Fibroblast of lung (primary cell): ENCODE results near the gene VPS13D. TPM values are rescaled to one million over a fixed set of nuclear protein-coding genes. Genes with fewer than 3 reads are reported as not detected.

Experiments used
- DNase-seq, 2 donors: peaks; one replicate each; pipeline versions ENCODE4 v3.0.0 to v3.0.0-alpha.2; 2010; ENCODE audit warnings: low read depth in 2 of 2
- H2AFZ ChIP-seq: 2 replicates; pipeline ENCODE4 v1.5.1; 2012; ENCODE audit warnings: low read length, control low read depth, inconsistent platforms
- H3K27ac ChIP-seq: 2 replicates; pipeline ENCODE4 v1.5.1; 2011; ENCODE audit warnings: low read length, control low read depth; ENCODE audit not compliant: insufficient read depth
- H3K27me3 ChIP-seq: 2 replicates; pipeline ENCODE4 v1.5.1; 2011; ENCODE audit warnings: mild to moderate bottlenecking, low read length; ENCODE audit not compliant: control insufficient read depth, insufficient read depth
- H3K36me3 ChIP-seq: 2 replicates; pipeline ENCODE4 v1.5.1; 2011; ENCODE audit warnings: low read length; ENCODE audit not compliant: control insufficient read depth, insufficient read depth
- H3K4me1 ChIP-seq: 2 replicates; pipeline ENCODE4 v1.5.1; 2011; ENCODE audit warnings: low read length; ENCODE audit not compliant: control insufficient read depth, insufficient read depth; ENCODE audit errors: extremely low read depth
- H3K4me2 ChIP-seq: 2 replicates; pipeline ENCODE4 v1.5.1; 2011; ENCODE audit warnings: low read length, control low read depth; ENCODE audit not compliant: insufficient read depth; ENCODE audit errors: extremely low read depth
- H3K4me3 ChIP-seq, 4 experiments: fragments of 200-600 bp in 1 of 4; sonication (generic) in 1 of 4; replicated peaks in 1 of 4; 2 replicates each; pipeline ENCODE4 v1.5.1; 2011 to 2016; ENCODE audit warnings: low read length in 4 of 4, low read depth in 3 of 4, mild to moderate bottlenecking in 3 of 4, control low read depth in 2 of 4, inconsistent platforms in 1 of 4, mixed read lengths in 1 of 4; ENCODE audit not compliant: insufficient read depth in 1 of 4; ENCODE audit errors: control extremely low read depth in 1 of 4
- H3K79me2 ChIP-seq: 2 replicates; pipeline ENCODE4 v1.5.1; 2012; ENCODE audit warnings: mild to moderate bottlenecking, low read length, inconsistent platforms; ENCODE audit not compliant: control insufficient read depth, insufficient read depth
- H3K9ac ChIP-seq: 2 replicates; pipeline ENCODE4 v1.5.1; 2011; ENCODE audit warnings: mild to moderate bottlenecking, low read length, control low read depth; ENCODE audit not compliant: insufficient read depth
- H3K9me3 ChIP-seq: 2 replicates; pipeline ENCODE4 v1.5.1; 2012; ENCODE audit warnings: low read depth, low read length; ENCODE audit not compliant: control insufficient read depth, insufficient read depth
- H4K20me1 ChIP-seq: 2 replicates; pipeline ENCODE4 v1.5.1; 2011; ENCODE audit warnings: low read length; ENCODE audit not compliant: control insufficient read depth, insufficient read depth; ENCODE audit errors: extremely low read depth
- CTCF ChIP-seq, 2 donors: IDR thresholded peaks in 1 of 2; conservative IDR thresholded peaks in 1 of 2; 1 replicate in 1 of 2; 2 replicates in 1 of 2; pipeline ENCODE4 v1.5.1; 2011 to 2012; ENCODE audit warnings: low read length in 2 of 2, control low read depth in 1 of 2, inconsistent platforms in 1 of 2, low read depth in 1 of 2, mild to moderate bottlenecking in 1 of 2
- EZH2 ChIP-seq: IDR thresholded peaks from 2 replicates; pipeline ENCODE4 v1.5.1; 2012; ENCODE audit warnings: low read length, control low read depth, mild to moderate bottlenecking; ENCODE audit errors: missing control alignments
- polyA plus RNA-seq, 2 donors: library from polyadenylated mRNA; depleted of rRNA in 1 of 2; stranded (reverse) in 1 of 2; unstranded in 1 of 2; fragments of >200 nt; gene quantifications; 2 replicates each; pipeline ENCODE4 v1.2.1, GENCODE V29; 2011 to 2012; ENCODE audit warnings: missing spikeins in 1 of 2
- total RNA-seq: library from RNA; depleted of rRNA; stranded (reverse); fragments of >200 nt; gene quantifications from 2 replicates; pipeline ENCODE4 v1.2.1, GENCODE V29; 2014

Gene VPS13D
- total and polyA plus RNA-seq, 2 donors (not counting 1 experiment from before 2014, with no cell fraction given), result 14.6 to 40.0 TPM

GRCh38 chr1:12287869-12288268 is 58.0 kb downstream of the VPS13D start:
- Histone ChIP-seq H3K4me1 (no peaks in the 10 kb centered on the region), H3K4me3 (no peak overlapping the region), H3K9me3 (no peaks in the 10 kb centered on the region), H3K27me3 (no peaks in the 10 kb centered on the region), H4K20me1 (no peaks in the 10 kb centered on the region), H3K36me3 (peaks cover 14% of the 10 kb centered on the region), H3K27ac (no peak overlapping the region), H2AFZ (no peak overlapping the region), H3K9ac (no peak overlapping the region), H3K4me2 (no peak overlapping the region), H3K79me2 (no peaks in the 10 kb centered on the region)
- TF ChIP-seq CTCF (conservative IDR thresholded peaks at IDR 0.05 in 1 of 2, IDR thresholded peaks at IDR 0.05 in 1 of 2; ENCODE audit: low read depth in 1 of 2, low read length in 2 of 2) (no peak), EZH2 (no peak)
- DNase-seq, result no peak

GRCh38 chr1:12290828-12291227 is 61.0 kb downstream of the VPS13D start:
- no peaks in the 10 kb centered on the region for H3K9me3 ChIP-seq
- no peaks in the 10 kb centered on the region for H4K20me1 ChIP-seq
- H3K27me3 ChIP-seq, result no peaks in the 10 kb centered on the region
- H3K36me3 ChIP-seq, result peaks cover 6% of the 10 kb centered on the region
- no peak overlapping the region for H3K4me2 ChIP-seq
- no peak overlapping the region for H3K4me3 ChIP-seq
- DNase-seq, result no peak
- TF ChIP-seq CTCF (conservative IDR thresholded peaks at IDR 0.05 in 1 of 2, IDR thresholded peaks at IDR 0.05 in 1 of 2; ENCODE audit: low read depth in 1 of 2, low read length in 2 of 2), result no peak
- no peak for TF ChIP-seq EZH2
- no peaks in the 10 kb centered on the region for H3K4me1 ChIP-seq
- no peak overlapping the region for H2AFZ ChIP-seq
- H3K9ac ChIP-seq, result no peak overlapping the region
- H3K27ac ChIP-seq, result no peak overlapping the region
- no peaks in the 10 kb centered on the region for H3K79me2 ChIP-seq

- Histone ChIP-seq H3K36me3 (peaks cover 6% of the 10 kb centered on the region), H3K9ac (no peak overlapping the region), H3K4me3 (no peak overlapping the region), H3K27ac (no peak overlapping the region), H3K9me3 (no peaks in the 10 kb centered on the region), H3K4me1 (peaks cover 3% of the 10 kb centered on the region), H3K27me3 (no peaks in the 10 kb centered on the region), H2AFZ (no peak overlapping the region), H3K79me2 (no peaks in the 10 kb centered on the region), H3K4me2 (no peak overlapping the region), H4K20me1 (no peaks in the 10 kb centered on the region)
- no peak for TF ChIP-seq EZH2
- TF ChIP-seq CTCF (conservative IDR thresholded peaks at IDR 0.05 in 1 of 2, IDR thresholded peaks at IDR 0.05 in 1 of 2; ENCODE audit: low read depth in 1 of 2, low read length in 2 of 2), result no peak
- DNase-seq, result no peak
Observed at GRCh38 chr1:12293416-12293815, 63.6 kb downstream of the VPS13D start.
